Measurements from ENCODE around the gene HOXA4. TPM values are rescaled to one million over a fixed set of nuclear protein-coding genes. Genes with fewer than 3 reads are reported as not detected.

The HOXA4 gene
- total RNA-seq, 1 experiment from 2014 or later: not detected

DNA sequence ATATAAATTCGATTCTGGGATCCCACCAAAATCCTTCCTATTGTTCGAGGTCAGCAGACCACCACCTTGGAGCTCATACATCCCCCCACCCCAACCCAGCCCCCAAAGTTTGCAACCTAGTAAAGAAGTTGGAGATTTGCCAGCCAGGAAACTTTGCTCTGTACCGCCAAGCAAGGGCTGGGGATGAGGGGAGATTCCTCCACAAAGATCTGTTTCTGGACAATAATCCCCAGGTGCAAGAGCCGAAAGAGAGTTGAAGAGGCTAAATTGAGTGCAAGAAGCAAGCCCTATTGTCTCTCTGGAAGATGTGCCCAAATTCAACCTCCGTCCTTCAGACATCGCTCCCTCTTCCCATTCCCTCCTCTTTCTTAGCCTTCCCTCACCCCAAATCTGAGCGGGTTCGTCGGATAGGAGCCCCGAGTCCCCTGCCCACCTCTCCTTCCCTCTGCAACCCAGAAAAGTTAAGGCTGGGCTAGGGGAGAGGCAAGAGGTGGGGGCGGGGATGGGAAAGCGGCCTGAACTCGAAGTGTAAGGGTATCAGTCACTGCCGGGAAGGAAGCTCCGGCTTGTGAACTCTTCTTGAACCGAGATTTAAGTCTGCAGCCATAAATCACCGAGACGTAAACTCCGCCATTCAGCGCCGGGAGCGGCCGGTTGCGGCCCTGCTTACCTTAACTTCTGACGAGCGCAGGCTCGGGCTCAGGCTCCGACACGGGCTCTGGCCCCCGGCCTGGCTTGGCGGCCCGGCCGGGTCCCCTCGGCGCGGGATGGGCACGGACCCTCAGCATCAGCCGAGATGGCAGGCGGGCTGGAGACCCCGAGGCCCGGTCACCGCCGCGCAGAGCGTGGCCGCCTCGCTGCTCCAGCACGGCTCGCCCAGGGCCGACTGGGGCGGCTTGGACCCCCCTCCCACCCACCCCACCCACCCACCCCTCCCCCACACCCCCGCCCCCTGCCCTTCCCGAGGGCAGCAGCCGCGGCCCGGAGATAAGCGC lies 17.3 kb downstream of the HOXA4 start:
- Mint-ChIP-seq H3K4me3 (peak overlapping the region; percentile 57), H3K36me3 (no peaks in the 10 kb centered on the region), H3K27me3 (ENCODE audit: low read depth) (peaks cover 95% of the 10 kb centered on the region), H3K4me1 (peaks cover 20% of the 10 kb centered on the region), H3K27ac (no peak overlapping the region), H3K9me3 (no peaks in the 10 kb centered on the region)
- TF ChIP-seq, protein P1, sequence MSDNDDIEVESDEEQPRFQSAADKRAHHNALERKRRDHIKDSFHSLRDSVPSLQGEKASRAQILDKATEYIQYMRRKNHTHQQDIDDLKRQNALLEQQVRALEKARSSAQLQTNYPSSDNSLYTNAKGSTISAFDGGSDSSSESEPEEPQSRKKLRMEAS (CRISPR knock-in tag; IDR thresholded peaks at IDR 0.05): no peak
- TF ChIP-seq ZNF416 (CRISPR knock-in tag; IDR thresholded peaks at IDR 0.05): no peak
- TF ChIP-seq, protein P2, sequence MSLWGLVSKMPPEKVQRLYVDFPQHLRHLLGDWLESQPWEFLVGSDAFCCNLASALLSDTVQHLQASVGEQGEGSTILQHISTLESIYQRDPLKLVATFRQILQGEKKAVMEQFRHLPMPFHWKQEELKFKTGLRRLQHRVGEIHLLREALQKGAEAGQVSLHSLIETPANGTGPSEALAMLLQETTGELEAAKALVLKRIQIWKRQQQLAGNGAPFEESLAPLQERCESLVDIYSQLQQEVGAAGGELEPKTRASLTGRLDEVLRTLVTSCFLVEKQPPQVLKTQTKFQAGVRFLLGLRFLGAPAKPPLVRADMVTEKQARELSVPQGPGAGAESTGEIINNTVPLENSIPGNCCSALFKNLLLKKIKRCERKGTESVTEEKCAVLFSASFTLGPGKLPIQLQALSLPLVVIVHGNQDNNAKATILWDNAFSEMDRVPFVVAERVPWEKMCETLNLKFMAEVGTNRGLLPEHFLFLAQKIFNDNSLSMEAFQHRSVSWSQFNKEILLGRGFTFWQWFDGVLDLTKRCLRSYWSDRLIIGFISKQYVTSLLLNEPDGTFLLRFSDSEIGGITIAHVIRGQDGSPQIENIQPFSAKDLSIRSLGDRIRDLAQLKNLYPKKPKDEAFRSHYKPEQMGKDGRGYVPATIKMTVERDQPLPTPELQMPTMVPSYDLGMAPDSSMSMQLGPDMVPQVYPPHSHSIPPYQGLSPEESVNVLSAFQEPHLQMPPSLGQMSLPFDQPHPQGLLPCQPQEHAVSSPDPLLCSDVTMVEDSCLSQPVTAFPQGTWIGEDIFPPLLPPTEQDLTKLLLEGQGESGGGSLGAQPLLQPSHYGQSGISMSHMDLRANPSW (CRISPR knock-in tag; conservative IDR thresholded peaks at IDR 0.05; ENCODE audit: low read depth): no peak
- no peak for TF ChIP-seq CBFB (CRISPR knock-in tag; IDR thresholded peaks at IDR 0.05; ENCODE audit: low read depth)
- ATAC-seq (peak; percentile 21), DNase-seq (ENCODE audit: low spot score) (peak; percentile 61)
- CTCF ChIA-PET: interaction anchor here (0.6 kb wide), 1 partner anchor 280 kb away, joined by 3 read pairs; no protein-coding TSS in a partner anchor
- POLR2A ChIA-PET: interaction anchor here (1.0 kb wide), 1 partner anchor 30 kb away, joined by 3 read pairs; the partner anchor contains the start of gene HOXA5

GRCh38 chr7:27112361-27112760 lies 18.2 kb downstream of the HOXA4 start:
- ATAC-seq: no peak
- H3K4me1 Mint-ChIP-seq: peaks cover 18% of the 10 kb centered on the region
- CTCF ChIA-PET: no interaction called here
- POLR2A ChIA-PET: no interaction called here
- H3K9me3 Mint-ChIP-seq: no peaks in the 10 kb centered on the region
- no peak overlapping the region for H3K4me3 Mint-ChIP-seq
- peaks cover 95% of the 10 kb centered on the region for H3K27me3 Mint-ChIP-seq (ENCODE audit: low read depth)
- no peak for DNase-seq (ENCODE audit: low spot score)
- no peaks in the 10 kb centered on the region for H3K36me3 Mint-ChIP-seq
- TF ChIP-seq MXD4 (CRISPR knock-in tag; IDR thresholded peaks at IDR 0.05; ENCODE audit: borderline replicate concordance): no peak
- TF ChIP-seq TEAD4 (CRISPR knock-in tag; IDR thresholded peaks at IDR 0.05): no peak
- TF ChIP-seq ESRRA (CRISPR knock-in tag; IDR thresholded peaks at IDR 0.05; ENCODE audit: borderline replicate concordance): no peak
- TF ChIP-seq JAZF1 (CRISPR knock-in tag; IDR thresholded peaks at IDR 0.05): no peak
- no peak for TF ChIP-seq RORB (CRISPR knock-in tag; IDR thresholded peaks at IDR 0.05)
- TF ChIP-seq, protein P2 (CRISPR knock-in tag; conservative IDR thresholded peaks at IDR 0.05; ENCODE audit: low read depth): no peak
- no peak for TF ChIP-seq FOXJ3 (CRISPR knock-in tag; IDR thresholded peaks at IDR 0.05; ENCODE audit: borderline replicate concordance)
- no peak for TF ChIP-seq ZNF232 (CRISPR knock-in tag; IDR thresholded peaks at IDR 0.05)
- TF ChIP-seq NFYB (CRISPR knock-in tag; conservative IDR thresholded peaks at IDR 0.05; ENCODE audit: low read depth): no peak
- no peak for TF ChIP-seq CREM (CRISPR knock-in tag; IDR thresholded peaks at IDR 0.05)
- no peak for TF ChIP-seq ZBTB43 (CRISPR knock-in tag; IDR thresholded peaks at IDR 0.05)
- no peak overlapping the region for H3K27ac Mint-ChIP-seq

Measured in WTC11 (cell line).